Adrenal gland (tissue), 12 donors: ENCODE results near the gene MAJIN. TPM values are rescaled to one million over a fixed set of nuclear protein-coding genes. Genes with fewer than 3 reads are reported as not detected.

ENCODE experiments used
- DNase-seq, 7 donors: peaks; one replicate each; pipeline ENCODE4 v3.0.0-alpha.2; 2019 to 2020
- H3K27ac ChIP-seq, 5 donors: fragments of 200-600 bp; sonication (generic) in 4 of 5; 1 replicate in 3 of 5; 2 replicates in 2 of 5; pipeline versions ENCODE4 v1.5.1 to v1.8.0; 2016 to 2020; ENCODE audit warnings: mild to moderate bottlenecking in 1 of 5
- H3K27me3 ChIP-seq: fragments of 200-600 bp; 2 replicates; pipeline ENCODE4 v1.8.0; 2021
- H3K36me3 ChIP-seq, 2 donors: fragments of 200-600 bp; replicated peaks in 1 of 2; 1 replicate in 1 of 2; 2 replicates in 1 of 2; pipeline versions ENCODE4 v1.5.1 to v1.8.0; 2018 to 2022
- H3K4me1 ChIP-seq, 2 donors: fragments of 200-600 bp; replicated peaks in 1 of 2; 1 replicate in 1 of 2; 2 replicates in 1 of 2; pipeline versions ENCODE4 v1.5.1 to v1.8.0; 2018 to 2021
- H3K4me3 ChIP-seq, 4 donors: fragments of 200-600 bp; sonication (generic) in 3 of 4; one replicate each; pipeline ENCODE4 v1.5.1; 2016 to 2018
- H3K9me3 ChIP-seq, 3 donors: fragments of 200-600 bp; sonication (generic) in 1 of 3; replicated peaks in 1 of 3; 1 replicate in 2 of 3; 2 replicates in 1 of 3; pipeline versions ENCODE4 v1.5.1 to v1.8.0; 2016 to 2021
- POLR2A ChIP-seq, 2 donors: fragments of 450-650 bp; IDR thresholded peaks; one replicate each; pipeline ENCODE4 v1.6.1; 2017; ENCODE audit warnings: antibody characterized with exemption in 2 of 2, mild to moderate bottlenecking in 2 of 2, moderate library complexity in 1 of 2
- WGBS, 4 donors: extraction: QIAGEN DNeasy Blood & Tissue Kit in 2 of 4; methylation state at CpG; one replicate each; pipeline versions ENCODE4 v1.1.5 to v1.1.7; 2013 to 2017; 5-methylcytosine and 5-hydroxymethylcytosine counted together
- intact Hi-C, 2 donors: fragments of 100-400 bp; cut with DNase I; formaldehyde crosslinking; loops; one replicate each; pipeline versions ENCODE4 v1.14.1 to v1.15.0; 2022 to 2023
- polyA plus RNA-seq, 3 donors: library from polyadenylated mRNA; stranded (reverse); fragments of 200-250 nt in 2 of 3; fragments of 350-450 nt in 1 of 3; fragmentation: Illumina TruSeq in 1 of 3; extraction: RNeasy Lipid Tissue Mini Kit (QIAGEN cat#74804) in 1 of 3; gene quantifications; one replicate each; pipeline ENCODE4 v1.2.3, GENCODE V29; 2013 to 2014
- total RNA-seq, 9 donors: library from RNA; depleted of rRNA in 4 of 9; stranded (reverse); fragments of >200 nt in 4 of 9; fragments of 120-200 nt in 1 of 9; fragmentation: NEBNext Ultra II Directional in 1 of 9; extraction: Animal tissue kit (Norgen Biotek cat#: 25700) in 1 of 9; gene quantifications; one replicate each; pipeline versions ENCODE4 v1.1.0 to v1.2.4, GENCODE V29; 2013 to 2023
- TF ChIP-seq, protein P1 (sequence below), 6 experiments: fragments of 450-650 bp in 4 of 6; fragments of 200-600 bp in 2 of 6; sonication (generic) in 1 of 6; IDR thresholded peaks; 1 replicate in 5 of 6; 2 replicates in 1 of 6; pipeline versions ENCODE4 v1.5.1 to v1.8.0; 2016 to 2021; ENCODE audit warnings: antibody characterized with exemption in 6 of 6, mild to moderate bottlenecking in 2 of 6, moderate library complexity in 1 of 6
- donor health status: healthy with polysubstance abuse.
- donor health status: Bipolar disorder and iron deficiency.
- donor health status: DM: yes; HTN: yes; CAD: no.
- donor health status: DM: no; HTN: no; CAD: no.
- donor health status: DM: no; HTN: no; CAD: no.
- donor health status: DM: yes; HTN: yes; CAD: no.

The MAJIN gene
- total and polyA plus RNA-seq, 12 donors = 0.24 to 0.29 TPM; not detected in 10

DNA sequence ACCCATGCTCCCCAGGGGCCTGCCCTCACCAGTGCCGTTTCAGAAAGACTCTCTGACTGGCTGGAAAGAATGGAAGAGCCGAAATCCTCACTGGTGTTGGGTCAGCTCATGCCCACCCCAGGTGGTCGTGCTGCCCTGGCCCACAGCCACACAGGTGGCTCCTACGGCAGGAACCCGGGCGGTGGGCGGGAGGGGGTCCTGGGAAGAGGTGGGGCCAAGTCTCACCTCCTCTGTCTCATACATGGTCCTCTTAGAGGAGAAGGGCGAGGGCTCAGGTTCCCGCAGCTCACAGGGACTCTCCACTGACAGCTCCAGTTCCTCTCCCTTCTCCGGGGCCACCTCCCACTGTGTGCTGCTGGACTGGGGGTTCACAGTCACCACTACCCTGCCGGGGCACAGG, 63.1 kb downstream of the MAJIN start:
- Histone ChIP-seq H3K4me1 (no peaks in the 10 kb centered on the region), H3K36me3 (peaks cover 0 to 93% of the 10 kb centered on the region in 2 donors), H3K27me3 (no peaks in the 10 kb centered on the region), H3K9me3 (no peaks in the 10 kb centered on the region), H3K27ac (no peak overlapping the region), H3K4me3 (no peak overlapping the region)
- 89 to 94% (median 92%) methylated on average over 7 to 11 of the region's 11 CpGs; no CpG with 5 or more reads in 1 of the 4 donors for WGBS, 4 donors
- TF ChIP-seq, protein P1, sequence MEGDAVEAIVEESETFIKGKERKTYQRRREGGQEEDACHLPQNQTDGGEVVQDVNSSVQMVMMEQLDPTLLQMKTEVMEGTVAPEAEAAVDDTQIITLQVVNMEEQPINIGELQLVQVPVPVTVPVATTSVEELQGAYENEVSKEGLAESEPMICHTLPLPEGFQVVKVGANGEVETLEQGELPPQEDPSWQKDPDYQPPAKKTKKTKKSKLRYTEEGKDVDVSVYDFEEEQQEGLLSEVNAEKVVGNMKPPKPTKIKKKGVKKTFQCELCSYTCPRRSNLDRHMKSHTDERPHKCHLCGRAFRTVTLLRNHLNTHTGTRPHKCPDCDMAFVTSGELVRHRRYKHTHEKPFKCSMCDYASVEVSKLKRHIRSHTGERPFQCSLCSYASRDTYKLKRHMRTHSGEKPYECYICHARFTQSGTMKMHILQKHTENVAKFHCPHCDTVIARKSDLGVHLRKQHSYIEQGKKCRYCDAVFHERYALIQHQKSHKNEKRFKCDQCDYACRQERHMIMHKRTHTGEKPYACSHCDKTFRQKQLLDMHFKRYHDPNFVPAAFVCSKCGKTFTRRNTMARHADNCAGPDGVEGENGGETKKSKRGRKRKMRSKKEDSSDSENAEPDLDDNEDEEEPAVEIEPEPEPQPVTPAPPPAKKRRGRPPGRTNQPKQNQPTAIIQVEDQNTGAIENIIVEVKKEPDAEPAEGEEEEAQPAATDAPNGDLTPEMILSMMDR (IDR thresholded peaks at IDR 0.05) = no peak
- DNase-seq = no peak
- intact Hi-C loops = no loop called here

DNA sequence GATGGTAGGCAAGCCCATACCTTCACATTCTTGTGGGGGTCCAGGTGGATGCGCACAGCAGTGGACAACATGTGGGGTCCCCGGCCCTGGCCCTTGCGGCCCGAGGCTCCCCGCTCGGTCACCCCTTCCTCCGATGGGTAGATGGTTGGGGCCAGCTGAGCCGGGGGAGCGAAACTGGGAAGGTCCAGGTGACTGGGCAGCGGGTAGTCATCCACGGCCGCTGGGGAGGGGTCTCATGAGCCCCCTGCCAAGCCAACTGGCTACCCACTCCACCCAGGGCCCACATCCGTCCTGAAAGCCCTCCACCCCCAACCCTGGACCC, 65.6 kb downstream of the MAJIN start:
- intact Hi-C loops = no loop called here

DNA sequence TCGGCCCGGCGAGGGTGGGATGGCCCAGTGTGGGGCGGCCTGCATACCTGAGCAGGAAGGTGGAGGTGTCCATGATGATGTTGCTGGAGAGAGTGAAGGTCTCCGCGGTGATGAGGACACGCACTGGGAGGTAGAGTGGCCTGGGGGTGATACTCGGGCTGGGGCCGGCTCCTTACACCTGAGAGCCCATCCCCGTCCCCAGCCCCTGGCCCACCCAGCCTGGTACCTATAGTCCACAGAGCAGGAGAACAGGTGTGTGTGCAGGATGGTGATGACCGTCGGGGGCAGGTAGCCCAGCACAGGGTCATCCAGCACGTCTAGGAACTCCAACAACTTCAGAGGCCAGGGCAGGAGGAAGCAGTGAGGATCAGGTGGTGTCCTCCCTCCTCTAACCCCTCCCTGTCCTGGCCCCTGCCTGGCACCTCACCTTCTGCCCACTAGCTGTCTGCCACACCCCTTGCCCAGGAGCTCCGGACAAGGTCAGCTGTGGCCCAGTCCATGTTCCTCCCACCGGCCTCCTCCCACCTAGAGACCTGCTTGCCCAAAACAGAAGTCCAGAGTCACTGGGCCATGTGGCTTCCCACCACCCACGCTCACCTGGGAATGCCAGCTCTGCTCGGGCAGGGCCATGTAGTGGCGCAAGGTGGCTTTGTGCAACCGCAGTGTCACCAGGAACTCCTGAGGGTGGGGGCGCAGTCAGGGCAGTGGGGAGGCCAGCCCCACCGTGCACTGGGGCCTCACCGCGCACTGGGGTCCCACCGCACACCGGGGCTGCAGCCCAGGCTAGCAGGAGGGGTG, 66.2 kb downstream of the MAJIN start:
- Histone ChIP-seq H3K36me3 (peaks cover 0 to 92% of the 10 kb centered on the region in 2 donors), H3K27ac (no peak overlapping the region), H3K9me3 (no peaks in the 10 kb centered on the region), H3K4me3 (no peak overlapping the region), H3K4me1 (no peaks in the 10 kb centered on the region), H3K27me3 (no peaks in the 10 kb centered on the region)
- no peak for DNase-seq
- TF ChIP-seq POLR2A (IDR thresholded peaks at IDR 0.05) = no peak
- TF ChIP-seq, protein P1 (IDR thresholded peaks at IDR 0.05) = no peak
- intact Hi-C loops = no loop called here
- WGBS, 4 donors = 89 to 95% (median 93%) methylated on average over 8 to 25 of the region's 25 CpGs

More for the DNA sequence above, 65.6 kb downstream of the MAJIN start:
- Histone ChIP-seq H3K27ac (no peak overlapping the region), H3K27me3 (no peaks in the 10 kb centered on the region), H3K9me3 (no peaks in the 10 kb centered on the region), H3K4me1 (no peaks in the 10 kb centered on the region), H3K4me3 (no peak overlapping the region), H3K36me3 (peaks cover 0 to 93% of the 10 kb centered on the region in 2 donors)
- TF ChIP-seq, protein P1 (IDR thresholded peaks at IDR 0.05) = no peak
- no peak for TF ChIP-seq POLR2A (IDR thresholded peaks at IDR 0.05)
- DNase-seq = no peak
- 95 to 98% (median 96%) methylated on average over 7 to 13 of the region's 13 CpGs for WGBS, 4 donors

DNA sequence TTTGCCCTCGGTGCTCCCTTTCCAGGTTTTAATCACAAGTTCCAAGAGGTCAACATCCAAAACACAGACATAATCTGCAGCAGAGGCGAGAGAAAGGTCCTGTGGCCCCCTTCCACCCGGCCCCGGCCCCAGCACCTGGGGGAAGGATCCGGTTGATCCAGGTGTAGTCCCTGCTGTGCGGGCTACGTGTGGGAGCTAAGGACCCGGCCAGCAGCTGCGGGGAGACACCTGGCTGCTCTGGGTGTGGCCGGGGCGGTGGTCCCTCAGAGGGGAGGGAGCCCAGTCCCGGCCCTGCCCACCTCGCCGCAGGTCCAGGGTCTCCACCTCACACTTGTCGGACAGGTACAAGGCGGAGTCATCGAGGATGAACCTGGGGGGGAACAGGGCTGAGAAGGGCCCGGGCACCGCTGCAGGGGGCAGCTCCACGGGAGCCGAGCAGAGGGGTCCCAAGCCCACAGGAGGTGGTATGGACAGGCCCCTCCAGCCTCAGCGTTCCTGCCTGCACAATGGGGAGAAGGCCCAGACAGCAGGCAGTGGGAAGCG, 68.5 kb downstream of the MAJIN start:
- no peaks in the 10 kb centered on the region for H3K27me3 ChIP-seq
- no peak for DNase-seq
- no peak overlapping the region for H3K27ac ChIP-seq
- H3K9me3 ChIP-seq = no peaks in the 10 kb centered on the region
- TF ChIP-seq, protein P1 (IDR thresholded peaks at IDR 0.05) = no peak
- no peak for TF ChIP-seq POLR2A (IDR thresholded peaks at IDR 0.05)
- H3K36me3 ChIP-seq = peaks cover 0 to 85% of the 10 kb centered on the region in 2 donors
- H3K4me1 ChIP-seq = no peaks in the 10 kb centered on the region
- H3K4me3 ChIP-seq = no peak overlapping the region
- WGBS, 4 donors = 93 to 96% (median 95%) methylated on average over 9 to 23 of the region's 23 CpGs
- intact Hi-C loops = no loop called here
